HepG2 (cell line): ENCODE measurements around the gene CLTCL1. TPM values are rescaled to one million over a fixed set of nuclear protein-coding genes. Genes with fewer than 3 reads are reported as not detected.
"Not testable (repeated sequence)": the region's sequence is repeated elsewhere in the genome, so short reads cannot be mapped to it uniquely, and the experiment has no call there.

ENCODE experiments used
- ATAC-seq: fragments of 200-7000 bp; cut with Tn5 transposase; 3 replicates; pipeline ENCODE4 v1.9.1; 2020; ENCODE audit warnings: mild to moderate bottlenecking, moderate library complexity
- BruUV-seq: library from RNA; stranded (reverse); fragments of 400-500 nt; replicated peaks from 2 replicates; lab custom pipeline; 2021; lab: Mats Ljungman, UMichigan
- CTCF ChIA-PET: fragments of 300-600 bp; formaldehyde crosslinking; extraction: SDS; loops from one replicate; lab custom pipeline; 2021; ENCODE audit warnings: low total read pairs, inconsistent platforms, low intra/inter-chr PET ratio; lab: Yijun Ruan, JAX
- POLR2A ChIA-PET: fragments of 350-600 bp; sonication (Branson Sonifier 250); formaldehyde crosslinking; loops from one replicate; lab custom pipeline; 2020; ENCODE audit warnings: antibody characterized with exemption, inconsistent platforms; lab: Yijun Ruan, JAX
- DNase-seq: peaks from one replicate; pipeline ENCODE4 v3.0.0-alpha.2; 2015; ENCODE audit warnings: low spot score
- FAIRE-seq: peaks from 3 replicates; lab custom pipeline; 2011; peaks lifted over from hg19 to GRCh38; lab: Jason Lieb, UNC
- H2AFZ ChIP-seq: one replicate; pipeline ENCODE4 v1.6.1; 2011; ENCODE audit warnings: low read length, inconsistent platforms
- H3K27ac ChIP-seq: fragments of 300-600 bp; 3 replicates; pipeline ENCODE4 v1.8.0; 2011; ENCODE audit warnings: mixed run types, mild to moderate bottlenecking, mixed read lengths, low read length, inconsistent platforms; ENCODE audit not compliant: insufficient read depth; ENCODE audit errors: extremely low read length
- H3K27me3 ChIP-seq, 2 experiments: fragments of 200-600 bp in 1 of 2; 2 replicates in 1 of 2; 3 replicates in 1 of 2; pipeline versions ENCODE4 v1.6.0 to v1.8.0; 2011; ENCODE audit warnings: low read length in 2 of 2, mild to moderate bottlenecking in 2 of 2, moderate library complexity in 2 of 2, inconsistent platforms in 1 of 2; ENCODE audit not compliant: insufficient read depth in 2 of 2, control insufficient read depth in 1 of 2
- H3K36me3 ChIP-seq, 2 experiments: fragments of 200-600 bp in 1 of 2; replicated peaks in 1 of 2; 2 replicates in 1 of 2; 3 replicates in 1 of 2; pipeline versions ENCODE4 v1.5.1 to v1.8.0; 2011; ENCODE audit warnings: low read length in 2 of 2, inconsistent platforms in 1 of 2; ENCODE audit not compliant: insufficient read depth in 2 of 2, control insufficient read depth in 1 of 2
- H3K4me1 ChIP-seq: 2 replicates; pipeline ENCODE4 v1.5.1; 2012; ENCODE audit warnings: low read length, inconsistent platforms; ENCODE audit not compliant: insufficient read depth
- H3K4me2 ChIP-seq: 2 replicates; pipeline ENCODE4 v1.6.0; 2011; ENCODE audit warnings: low read depth, low read length, inconsistent platforms
- H3K4me3 ChIP-seq, 3 experiments: fragments of 200-600 bp in 1 of 3; sonication (generic), shearing (Covaris generic) in 1 of 3; replicated peaks in 1 of 3; 2 replicates each; pipeline ENCODE4 v1.5.1; 2011 to 2016; ENCODE audit warnings: low read length in 3 of 3, inconsistent platforms in 2 of 3, low read depth in 2 of 3, mild to moderate bottlenecking in 2 of 3, control low read depth in 1 of 3, mixed read lengths in 1 of 3; ENCODE audit not compliant: insufficient read depth in 1 of 3
- H3K79me2 ChIP-seq: one replicate; pipeline ENCODE4 v1.6.1; 2011; ENCODE audit warnings: low read length, inconsistent platforms; ENCODE audit not compliant: insufficient read depth
- H3K9ac ChIP-seq: 2 replicates; pipeline ENCODE4 v1.6.0; 2011; ENCODE audit warnings: mild to moderate bottlenecking, low read depth, low read length, inconsistent platforms; ENCODE audit not compliant: insufficient read depth
- H3K9me3 ChIP-seq: 2 replicates; pipeline ENCODE4 v1.5.1; 2012; ENCODE audit warnings: mild to moderate bottlenecking, low read length
- H4K20me1 ChIP-seq: 2 replicates; pipeline ENCODE4 v1.6.0; 2011; ENCODE audit warnings: inconsistent platforms, mild to moderate bottlenecking, low read length, moderate library complexity; ENCODE audit not compliant: insufficient read depth
- HNRNPLL ChIP-seq: fragments of 200-400 bp; formaldehyde crosslinking; IDR thresholded peaks from 2 replicates; pipeline ENCODE4 v1.6.1; 2017; ENCODE audit warnings: mild to moderate bottlenecking, low read depth, low read length; ENCODE audit not compliant: poor library complexity, severe bottlenecking
- NFE2L1 ChIP-seq: sonication (generic); formaldehyde crosslinking; IDR thresholded peaks from 2 replicates; pipeline ENCODE4 v1.4.0; 2020; ENCODE audit warnings: missing genetic modification reagents, mild to moderate bottlenecking, borderline replicate concordance
- NFIC ChIP-seq: IDR thresholded peaks from 2 replicates; pipeline ENCODE4 v1.6.1; 2012; ENCODE audit warnings: mild to moderate bottlenecking, low read length, inconsistent platforms
- WGBS: methylation state at CpG from one replicate; pipeline ENCODE4 v1.1.6; 2017; ENCODE audit warnings: low lambda C conversion rate; 5-methylcytosine and 5-hydroxymethylcytosine counted together
- in situ Hi-C: cut with HindIII; loops from 2 replicates; pipeline ENCODE4 v1.10.0; 2017; ENCODE audit warnings: low pct_unique_long_range_greater_than_20kb; ENCODE audit not compliant: extremely low pct_ligation_motif_present
- intact Hi-C: fragments of 100-400 bp; cut with micrococcal nuclease; formaldehyde crosslinking; loops from one replicate; pipeline ENCODE4 v1.10.0; 2022; ENCODE audit not compliant: unreplicated experiment
- polyA plus RNA-seq, 8 experiments: library from polyadenylated mRNA; depleted of rRNA in 3 of 8; stranded (reverse) in 7 of 8; unstranded in 1 of 8; fragments of >200 nt; fragmentation: Illumina TruSeq in 4 of 8; extraction: Trizol in 4 of 8; gene quantifications; 2 replicates each; pipeline versions ENCODE4 v1.2.1 to v1.2.3, GENCODE V29; 2011 to 2016; ENCODE audit warnings: low read depth in 4 of 8, missing spikeins in 1 of 8, mixed read lengths in 1 of 8; ENCODE audit not compliant: insufficient read depth in 1 of 8
- total RNA-seq, 5 experiments: library from RNA; depleted of rRNA; stranded (reverse); fragments of >200 nt; fragmentation: Illumina TruSeq; extraction: Trizol; gene quantifications; 2 replicates each; pipeline ENCODE4 v1.2.3, GENCODE V29; 2016; ENCODE audit warnings: low read depth in 1 of 5

CLTCL1 gene
- total and polyA plus RNA-seq, 2 of the 13 experiments (the other 11 are each of a cell fraction or from before 2014, with no cell fraction given), result 8.1 to 10.9 TPM

DNA sequence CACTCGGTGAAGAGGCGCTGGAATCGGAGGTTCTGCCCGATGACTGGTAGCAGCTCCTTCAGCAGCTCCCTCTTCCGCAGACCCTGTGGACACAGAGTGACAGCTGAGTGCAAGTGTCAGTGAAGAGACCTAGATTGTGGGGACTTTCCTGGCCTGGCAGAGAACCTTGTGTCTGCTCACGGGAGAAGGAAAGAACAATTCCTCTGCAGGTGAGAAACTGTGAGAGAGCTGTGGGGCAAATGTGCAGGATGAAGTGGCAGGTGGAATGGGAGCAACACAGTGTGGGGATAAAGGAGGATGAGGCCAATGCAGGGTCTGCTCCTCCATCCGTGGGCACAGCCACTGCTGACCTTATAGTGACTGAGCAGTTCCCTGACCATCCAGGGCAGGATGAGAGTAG is 40.0 kb upstream of the CLTCL1 start:
- in situ Hi-C loops, result no loop called here
- no peaks in the 10 kb centered on the region for H4K20me1 ChIP-seq
- POLR2A ChIA-PET, result no interaction called here
- H3K27me3 ChIP-seq, result no peaks in the 10 kb centered on the region
- intact Hi-C loops, result no loop called here
- H3K79me2 ChIP-seq, result no peaks in the 10 kb centered on the region
- no TSS peak for BruUV-seq
- no peak overlapping the region for H3K4me3 ChIP-seq
- H3K4me1 ChIP-seq, result peaks cover 10% of the 10 kb centered on the region
- CTCF ChIA-PET, result no interaction called here
- H3K27ac ChIP-seq, result no peak overlapping the region
- no peak for TF ChIP-seq NFE2L1 (CRISPR knock-in tag)
- no peak overlapping the region for H3K9ac ChIP-seq
- 98% methylated on average over 7 of the region's 7 CpGs for WGBS
- H2AFZ ChIP-seq, result no peak overlapping the region
- no peak for ATAC-seq
- no peak overlapping the region for H3K4me2 ChIP-seq
- no peak for DNase-seq
- peaks cover 5% of the 10 kb centered on the region; the same call in 1 of the 2 replicates for H3K9me3 ChIP-seq
- no peak for FAIRE-seq
- H3K36me3 ChIP-seq, result peaks cover 16 to 53% of the 10 kb centered on the region in 2 experiments; a peak in 4 of 5 replicates

DNA sequence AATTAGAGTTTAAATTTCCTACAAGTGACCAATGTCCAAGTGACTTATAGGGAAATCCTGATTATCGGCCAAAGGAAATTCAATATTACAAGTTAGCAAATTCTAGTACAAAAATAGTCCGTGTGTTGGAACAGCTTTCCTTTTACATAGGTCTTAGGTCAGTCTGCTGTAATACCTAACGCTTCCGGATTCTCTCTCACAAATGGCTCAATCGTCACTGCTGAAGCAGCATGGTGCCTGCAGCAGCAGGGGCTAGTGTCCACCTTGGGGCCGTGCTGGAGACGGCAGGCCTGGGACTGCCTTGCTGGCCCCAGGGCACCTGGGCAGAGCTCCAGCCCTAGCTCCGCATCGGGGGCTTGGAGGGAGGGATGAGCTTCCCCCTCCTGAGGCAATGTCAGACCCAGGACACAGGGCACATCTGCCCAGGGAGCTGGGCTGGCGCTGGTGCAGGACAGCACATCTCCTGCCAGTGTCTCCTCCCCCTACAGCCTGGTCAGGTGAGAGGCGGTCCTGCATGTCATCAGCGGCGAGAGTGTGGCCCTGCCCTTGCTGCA is 39.4 kb upstream of the CLTCL1 start:
- TF ChIP-seq HNRNPLL (peak; percentile 20), NFIC (no peak)
- intact Hi-C loops, result no loop called here
- ChIA-PET POLR2A (no interaction called here), CTCF (no interaction called here)
- in situ Hi-C loops, result no loop called here
- no TSS peak for BruUV-seq
- Histone ChIP-seq H3K36me3 (peaks cover 14 to 51% of the 10 kb centered on the region in 2 experiments; a peak in 4 of 5 replicates), H3K4me2 (no peak overlapping the region), H3K9me3 (peaks cover 5% of the 10 kb centered on the region; the same call in 1 of the 2 replicates), H2AFZ (no peak overlapping the region), H3K9ac (no peak overlapping the region), H3K79me2 (no peaks in the 10 kb centered on the region), H3K4me1 (peaks cover 5% of the 10 kb centered on the region), H3K27me3 (no peaks in the 10 kb centered on the region), H3K27ac (no peak overlapping the region), H3K4me3 (no peak overlapping the region), H4K20me1 (no peaks in the 10 kb centered on the region)
- no peak for DNase-seq
- FAIRE-seq, result no peak
- 99% methylated on average over 10 of the region's 13 CpGs for WGBS
- ATAC-seq, result peak; percentile 35; the same call in 2 of the 3 replicates

DNA sequence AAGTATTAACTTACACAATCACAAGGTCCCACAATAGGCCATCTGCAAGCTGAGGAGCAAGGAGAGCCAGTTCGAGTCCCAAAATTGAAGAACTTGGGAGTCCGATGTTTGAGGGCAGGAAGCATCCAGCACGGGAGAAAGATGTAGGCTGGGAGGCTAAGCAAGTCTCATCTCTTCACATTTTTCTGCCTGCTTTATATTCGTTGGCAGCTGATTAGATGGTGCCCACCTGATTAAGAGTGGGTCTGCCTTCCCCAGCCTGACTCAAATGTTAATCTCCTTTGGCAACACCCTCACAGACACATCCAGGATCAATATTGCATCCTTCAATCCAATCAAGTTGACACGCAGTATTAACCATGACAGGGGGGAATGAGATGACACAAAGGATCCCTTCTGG is 38.7 kb upstream of the CLTCL1 start:
- DNase-seq, in situ Hi-C loops, H3K9ac ChIP-seq, POLR2A ChIA-PET, H3K4me3 ChIP-seq, BruUV-seq, H3K27ac ChIP-seq, H2AFZ ChIP-seq, H3K9me3 ChIP-seq, ATAC-seq, H4K20me1 ChIP-seq, CTCF ChIA-PET, H3K4me1 ChIP-seq, intact Hi-C loops, FAIRE-seq, H3K4me2 ChIP-seq, H3K27me3 ChIP-seq, H3K79me2 ChIP-seq: not testable (repeated sequence)
- 96% methylated on average over 5 of the region's 5 CpGs for WGBS
- H3K36me3 ChIP-seq, result peaks cover 14 to 43% of the 10 kb centered on the region in 2 experiments; a peak in 4 of 5 replicates
